ENCODE results near the gene ADGRL2. TPM values are rescaled to one million over a fixed set of nuclear protein-coding genes. Genes with fewer than 3 reads are reported as not detected.

The ADGRL2 gene
- polyA plus RNA-seq, 1 of the 3 experiments (the other 2 are of a cell fraction), result 40.3 TPM

- Histone ChIP-seq H2AFZ (ENCODE audit: low read depth) (no peak overlapping the region), H3K9me2 (no peaks in the 10 kb centered on the region)
Measured at GRCh38 chr1:82018319-82018718, 217.6 kb downstream of the ADGRL2 start.

GRCh38 chr1:82019508-82019907, 218.8 kb downstream of the ADGRL2 start:
- H3K4me3 ChIP-seq (ENCODE audit: low read depth in 2 of 2, low read length in 1 of 2), result no peak overlapping the region
- no peak overlapping the region for H3K4me2 ChIP-seq
- WGBS (ENCODE audit: low lambda C conversion rate), result 27% methylated on average over 1 of the region's 1 CpG
- H3K36me3 ChIP-seq (replicated peaks in 1 of 2; ENCODE audit: control insufficient read depth in 1 of 2, insufficient read depth in 2 of 2, low read length in 1 of 2), result no peaks in the 10 kb centered on the region
- no peak overlapping the region for H3K9ac ChIP-seq
- no peaks in the 10 kb centered on the region for H3K27me3 ChIP-seq (ENCODE audit: insufficient read depth)
- no peaks in the 10 kb centered on the region for H3K79me2 ChIP-seq (ENCODE audit: insufficient read depth)
- DNase-seq, result no peak
- H3K9me2 ChIP-seq, result no peaks in the 10 kb centered on the region
- POLR2A ChIA-PET, result no interaction called here
- H3K27ac ChIP-seq (ENCODE audit: low read depth in 2 of 2, low read length in 1 of 2), result no peak overlapping the region
- CTCF ChIA-PET, result no interaction called here
- H3F3A ChIP-seq (replicated peaks; ENCODE audit: insufficient read depth), result no peaks in the 10 kb centered on the region
- H3K9me3 ChIP-seq, result no peaks in the 10 kb centered on the region
- H3K4me1 ChIP-seq (ENCODE audit: control insufficient read depth in 1 of 2, insufficient read depth in 2 of 2, low read depth in 1 of 2, low read length in 1 of 2), result no peaks in the 10 kb centered on the region
- no peak for TF ChIP-seq TCF12 (IDR thresholded peaks at IDR 0.05)
- no peak for TF ChIP-seq REST (IDR thresholded peaks at IDR 0.05; ENCODE audit: low read depth, low read length)
- no peak for TF ChIP-seq YY1 (IDR thresholded peaks at IDR 0.05; ENCODE audit: low read depth)
- no peak for TF ChIP-seq MEF2A (IDR thresholded peaks at IDR 0.05; ENCODE audit: borderline replicate concordance, low read depth)
- no peak for TF ChIP-seq NFIC (IDR thresholded peaks at IDR 0.05; ENCODE audit: borderline replicate concordance)
- no peak for TF ChIP-seq JUND (IDR thresholded peaks at IDR 0.05)
- TF ChIP-seq MXI1 (IDR thresholded peaks at IDR 0.05; ENCODE audit: low read depth, low read length), result no peak
- no peak overlapping the region for H2AFZ ChIP-seq (ENCODE audit: low read depth)
- H4K20me1 ChIP-seq (ENCODE audit: insufficient read depth), result no peaks in the 10 kb centered on the region

More at GRCh38 chr1:82018319-82018718, 217.6 kb downstream of the ADGRL2 start:
- Histone ChIP-seq H3K79me2 (ENCODE audit: insufficient read depth) (no peaks in the 10 kb centered on the region), H3F3A (replicated peaks; ENCODE audit: insufficient read depth) (no peaks in the 10 kb centered on the region), H3K4me2 (no peak overlapping the region), H3K36me3 (replicated peaks in 1 of 2; ENCODE audit: control insufficient read depth in 1 of 2, insufficient read depth in 2 of 2, low read length in 1 of 2) (no peaks in the 10 kb centered on the region), H3K9me3 (no peaks in the 10 kb centered on the region), H3K9ac (no peak overlapping the region), H3K27ac (ENCODE audit: low read depth in 2 of 2, low read length in 1 of 2) (no peak overlapping the region), H3K27me3 (ENCODE audit: insufficient read depth) (no peaks in the 10 kb centered on the region), H3K4me1 (ENCODE audit: control insufficient read depth in 1 of 2, insufficient read depth in 2 of 2, low read depth in 1 of 2, low read length in 1 of 2) (no peaks in the 10 kb centered on the region), H3K4me3 (ENCODE audit: low read depth in 2 of 2, low read length in 1 of 2) (no peak overlapping the region), H4K20me1 (ENCODE audit: insufficient read depth) (no peaks in the 10 kb centered on the region)
- TF ChIP-seq, protein P1, sequence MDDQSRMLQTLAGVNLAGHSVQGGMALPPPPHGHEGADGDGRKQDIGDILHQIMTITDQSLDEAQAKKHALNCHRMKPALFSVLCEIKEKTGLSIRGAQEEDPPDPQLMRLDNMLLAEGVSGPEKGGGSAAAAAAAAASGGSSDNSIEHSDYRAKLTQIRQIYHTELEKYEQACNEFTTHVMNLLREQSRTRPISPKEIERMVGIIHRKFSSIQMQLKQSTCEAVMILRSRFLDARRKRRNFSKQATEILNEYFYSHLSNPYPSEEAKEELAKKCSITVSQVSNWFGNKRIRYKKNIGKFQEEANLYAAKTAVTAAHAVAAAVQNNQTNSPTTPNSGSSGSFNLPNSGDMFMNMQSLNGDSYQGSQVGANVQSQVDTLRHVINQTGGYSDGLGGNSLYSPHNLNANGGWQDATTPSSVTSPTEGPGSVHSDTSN (IDR thresholded peaks at IDR 0.05), result no peak
- TF ChIP-seq FOSL2 (IDR thresholded peaks at IDR 0.05; ENCODE audit: borderline replicate concordance, low read depth), result no peak
- no peak for TF ChIP-seq TEAD4 (IDR thresholded peaks at IDR 0.05; ENCODE audit: borderline replicate concordance, insufficient read depth)
- TF ChIP-seq SMC3 (IDR thresholded peaks at IDR 0.05; ENCODE audit: low read depth, low read length), result no peak
- TF ChIP-seq NFIC (IDR thresholded peaks at IDR 0.05; ENCODE audit: borderline replicate concordance), result no peak
- no peak for TF ChIP-seq CHD2 (IDR thresholded peaks at IDR 0.05; ENCODE audit: low read length, partially characterized antibody)
- TF ChIP-seq TCF12 (IDR thresholded peaks at IDR 0.05), result no peak
- no peak for TF ChIP-seq EZH2phosphoT487 (IDR thresholded peaks at IDR 0.05; ENCODE audit: borderline replicate concordance, low read depth)
- TF ChIP-seq, protein P2, sequence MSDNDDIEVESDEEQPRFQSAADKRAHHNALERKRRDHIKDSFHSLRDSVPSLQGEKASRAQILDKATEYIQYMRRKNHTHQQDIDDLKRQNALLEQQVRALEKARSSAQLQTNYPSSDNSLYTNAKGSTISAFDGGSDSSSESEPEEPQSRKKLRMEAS (IDR thresholded peaks at IDR 0.05; ENCODE audit: low read depth), result no peak
- ChIA-PET POLR2A (no interaction called here), CTCF (no interaction called here)
- 66% methylated on average over 2 of the region's 2 CpGs for WGBS (ENCODE audit: low lambda C conversion rate)
- DNase-seq, result no peak

All from SK-N-SH (cell line).